HS-27A (cell line): ENCODE data around the gene BORCS5.
"Not testable (repeated sequence)": the region's sequence is repeated elsewhere in the genome, so short reads cannot be mapped to it uniquely, and the experiment has no call there.

Experiments
- DNase-seq: peaks from one replicate; pipeline ENCODE4 v3.0.0-alpha.2; 2012; ENCODE audit warnings: low read depth, missing footprints

The BORCS5 gene

DNA sequence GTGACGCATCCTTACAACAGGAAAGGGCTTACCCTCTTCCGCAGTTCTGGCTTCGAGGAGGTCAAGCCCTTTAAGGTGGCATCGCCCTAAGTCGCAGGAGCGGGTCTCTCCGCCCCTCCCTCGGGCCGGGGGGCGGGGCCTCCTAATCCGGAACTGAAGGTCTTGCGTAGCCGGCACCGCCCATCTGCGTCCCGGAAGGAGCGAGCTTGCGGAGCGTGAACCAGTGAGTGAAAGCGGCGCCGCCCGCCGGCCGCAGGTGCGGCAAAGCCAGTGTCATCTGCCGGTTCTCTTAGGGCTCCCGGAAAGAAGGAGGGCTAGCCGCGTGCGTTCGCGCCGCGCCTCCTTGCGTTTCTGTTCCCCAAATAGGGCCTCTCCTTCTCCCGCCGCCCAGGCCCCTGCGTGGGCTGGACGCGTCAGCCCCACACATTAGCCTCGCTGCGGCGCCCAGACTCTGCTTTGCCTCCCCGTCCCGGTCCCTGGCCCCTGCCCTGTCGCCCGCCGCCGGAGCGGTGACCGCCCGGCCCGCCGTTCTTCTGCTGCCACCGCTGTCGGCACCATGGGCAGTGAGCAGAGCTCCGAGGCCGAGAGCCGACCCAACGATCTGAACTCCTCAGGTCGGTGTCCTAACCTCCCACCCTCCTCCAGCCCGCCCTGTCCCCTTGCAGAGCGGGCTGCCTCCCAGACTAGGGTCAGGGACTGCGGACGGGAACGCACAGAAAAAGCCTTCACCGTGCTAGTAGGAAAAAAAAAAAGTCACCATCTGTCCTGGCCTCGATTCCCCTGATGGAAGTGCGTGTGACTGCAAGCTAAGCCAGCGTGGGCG, at the start of gene BORCS5:
BORCS5 (plus strand) TSS at position 183 of the 823 bp plus-strand sequence; CDS start at position 557, 374 bp downstream.
- DNase-seq, result peak; percentile 92

DNA sequence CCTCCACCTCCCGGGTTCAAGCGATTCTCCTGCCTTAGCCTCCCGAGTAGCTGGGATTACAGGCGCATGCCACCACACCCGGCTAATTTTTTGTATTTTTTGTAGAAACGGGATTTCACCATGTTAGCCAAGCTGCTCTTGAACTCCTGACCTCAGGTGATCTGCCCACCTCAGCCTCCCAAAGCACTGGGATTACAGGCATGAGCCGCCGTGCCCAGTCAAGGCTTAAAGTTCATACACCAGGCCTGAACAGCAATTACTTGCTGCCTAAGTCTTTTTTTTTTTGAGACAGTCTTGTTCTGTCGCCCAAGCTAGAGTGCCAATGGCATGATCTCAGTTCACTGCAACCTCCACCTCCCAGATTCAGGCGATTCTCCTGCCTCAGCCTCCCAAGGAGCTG, 46.2 kb upstream of the BORCS5 start:
- not testable (repeated sequence) for DNase-seq

DNA sequence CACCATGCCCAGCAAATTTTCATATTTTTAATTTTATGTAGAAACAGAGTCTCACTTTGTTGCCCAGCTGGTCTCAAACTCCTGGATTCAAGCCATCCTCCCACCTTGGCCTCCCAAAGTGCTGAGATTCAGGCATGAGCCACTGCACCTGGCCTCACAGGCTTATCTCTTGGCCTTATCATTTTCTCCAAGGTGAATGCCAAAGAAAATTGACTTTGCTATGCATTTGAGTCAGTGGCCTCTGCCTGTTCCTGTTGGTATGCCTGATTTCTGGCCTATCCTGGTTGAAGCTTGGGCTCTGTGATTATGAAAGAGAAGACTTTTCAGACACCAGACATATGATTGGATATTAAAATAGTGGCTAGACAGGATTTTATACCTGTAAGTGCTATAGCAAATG, 41.0 kb upstream of the BORCS5 start:
- no peak for DNase-seq

DNA sequence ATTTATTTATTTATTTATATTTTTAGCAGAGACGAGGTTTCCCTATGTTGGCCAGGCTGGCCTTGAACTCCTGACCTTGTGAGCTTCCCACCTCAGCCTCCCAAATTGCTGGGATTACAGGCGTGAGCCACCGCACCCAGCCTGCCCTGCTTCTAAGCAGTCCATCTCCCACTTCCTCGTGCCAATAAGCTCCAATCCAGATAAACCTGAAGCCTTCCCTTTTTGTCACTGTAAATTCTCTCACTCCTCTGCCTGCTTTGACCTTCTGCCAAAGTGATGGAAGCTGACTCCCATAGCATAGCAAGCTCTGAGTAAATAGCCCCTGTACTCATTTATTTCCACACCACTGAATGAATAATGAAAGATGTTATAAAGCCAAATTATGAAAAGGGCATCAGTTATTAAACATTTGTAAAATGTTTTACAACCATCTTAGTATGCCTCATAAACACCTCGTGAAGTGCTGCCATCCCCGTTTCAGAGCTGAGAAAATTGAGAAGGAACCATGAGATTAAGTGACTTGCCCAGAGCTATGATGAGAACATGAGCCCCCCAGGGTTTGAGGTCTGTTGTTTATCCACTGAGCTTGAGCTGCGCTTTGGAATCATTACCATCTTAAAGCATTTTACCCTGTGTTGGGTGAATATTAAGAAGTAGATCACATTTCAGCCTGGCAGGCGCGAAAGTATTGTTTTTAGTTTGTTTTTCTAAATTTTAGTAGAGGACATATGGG, 37.3 kb upstream of the BORCS5 start:
- DNase-seq, result no peak

DNA sequence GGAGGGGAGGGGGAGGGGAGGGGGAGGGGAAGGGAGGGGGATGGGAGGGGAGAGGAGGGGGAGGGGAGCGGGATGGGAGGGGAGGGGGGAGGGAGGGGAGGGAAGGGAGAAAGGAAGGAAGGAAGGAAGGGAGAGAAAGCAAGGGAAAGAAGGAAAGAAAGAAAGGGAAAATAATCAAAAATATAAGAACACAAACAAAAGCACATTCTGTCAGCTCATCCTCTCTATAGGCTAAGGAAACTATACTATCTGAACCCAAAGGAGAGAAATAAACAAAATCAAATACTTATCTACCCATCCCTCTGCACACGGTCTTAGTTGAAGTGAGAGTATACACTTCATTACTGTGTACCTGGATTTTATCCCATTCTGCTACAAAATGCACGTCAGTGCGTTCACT, 33.8 kb upstream of the BORCS5 start:
- DNase-seq, result no peak

DNA sequence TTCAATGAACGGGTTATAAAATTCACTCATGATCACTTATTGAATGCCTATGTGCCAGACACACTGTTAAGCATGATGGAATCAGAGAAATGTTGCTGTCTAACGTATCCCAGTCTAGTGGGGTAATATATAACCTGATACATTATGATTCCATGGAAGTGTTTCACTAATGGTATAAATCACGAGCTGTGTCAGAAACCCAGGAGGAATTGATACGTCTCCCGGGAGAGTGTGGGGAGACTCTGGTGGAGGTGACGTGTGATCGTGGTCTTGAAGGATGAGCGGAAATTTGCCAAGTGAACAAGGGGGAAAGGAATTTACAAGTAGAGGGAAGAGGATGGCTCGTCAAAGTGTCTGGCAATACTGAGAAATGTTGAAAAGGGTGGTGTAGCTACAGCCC, 33.3 kb upstream of the BORCS5 start:
- DNase-seq, result no peak

DNA sequence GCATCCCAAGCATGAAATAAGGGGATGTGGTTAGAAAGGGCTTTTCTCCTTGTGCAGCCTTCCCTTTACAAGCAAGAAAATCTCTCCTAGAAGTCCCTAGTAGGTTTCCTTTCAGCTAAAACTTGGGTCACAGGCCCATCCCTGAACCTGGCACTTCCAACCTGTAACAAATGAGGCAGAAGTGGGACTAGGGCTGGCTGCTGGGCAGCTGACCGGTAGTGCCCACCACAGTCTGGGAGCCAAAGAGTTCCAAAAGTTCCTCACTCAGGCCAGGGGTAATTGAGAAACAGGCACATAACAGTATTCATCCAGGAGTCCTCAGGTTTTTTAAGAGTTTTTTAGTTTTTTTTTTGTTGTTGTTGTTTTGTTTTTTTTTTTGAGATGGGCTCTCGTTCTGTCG, 30.6 kb upstream of the BORCS5 start:
- DNase-seq, result no peak

DNA sequence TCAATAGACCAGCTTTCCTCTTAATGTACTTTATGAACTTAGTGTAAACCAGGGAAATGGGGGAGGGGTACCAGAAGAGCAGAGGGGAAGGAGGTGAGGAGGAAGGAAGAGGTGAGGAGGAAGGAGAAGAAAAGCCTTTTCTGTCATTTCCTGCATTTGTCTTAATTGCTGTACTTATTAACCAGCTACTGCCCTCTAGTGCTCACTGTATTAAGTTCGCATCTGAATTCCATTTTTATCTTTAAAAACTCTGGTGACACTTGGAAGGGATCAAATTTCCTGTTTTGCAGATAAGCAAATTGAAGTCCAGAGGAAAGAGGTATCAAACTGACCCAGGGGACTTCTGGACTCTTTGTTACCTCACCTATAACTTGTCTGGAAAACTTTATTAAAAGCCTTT, 29.1 kb upstream of the BORCS5 start:
- no peak for DNase-seq

DNA sequence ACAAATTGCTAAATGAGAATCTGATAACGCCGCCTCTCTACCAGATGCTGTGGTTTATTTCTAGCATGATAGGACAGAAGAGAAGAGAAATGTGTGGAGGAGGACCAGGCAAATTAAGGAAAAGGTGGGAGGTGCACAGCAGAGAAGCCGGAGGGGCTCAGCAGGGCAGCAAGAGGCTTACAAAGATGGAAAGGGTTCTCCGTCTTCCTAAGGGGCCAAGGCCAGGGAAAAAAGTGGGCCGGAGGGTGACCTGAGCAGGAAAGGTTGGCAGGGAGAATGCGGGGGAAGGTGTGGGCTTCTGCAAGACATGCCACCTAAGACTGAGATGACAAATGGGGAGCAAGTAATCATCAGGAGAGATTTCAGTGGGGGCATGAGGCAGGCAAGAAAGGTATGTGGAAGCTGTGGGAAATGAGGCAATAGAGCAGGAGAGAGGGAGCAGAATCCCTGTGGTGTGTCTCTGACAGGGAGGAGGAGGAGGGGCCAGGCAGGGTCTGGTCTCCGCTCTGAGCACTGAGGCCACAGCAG, 25.6 kb upstream of the BORCS5 start:
- no peak for DNase-seq

DNA sequence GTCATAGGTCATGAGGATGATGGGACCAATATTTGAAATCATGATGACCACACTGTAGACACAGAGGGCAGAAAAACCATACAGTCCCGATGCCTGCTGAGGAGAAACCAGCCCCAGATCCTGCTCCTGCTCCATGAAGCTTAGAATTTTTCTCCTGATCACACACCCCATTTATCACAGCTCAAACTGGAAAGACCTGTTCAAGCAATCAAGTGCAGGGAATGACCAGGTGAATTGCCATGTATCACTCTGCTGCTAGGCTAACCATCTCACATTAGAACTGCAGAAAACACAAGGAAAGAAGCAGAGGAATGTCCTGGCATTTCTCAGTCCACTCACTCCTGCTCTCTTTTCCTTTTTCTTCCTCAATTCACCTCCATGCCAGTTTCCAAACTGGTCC, 25.0 kb upstream of the BORCS5 start:
- DNase-seq, result no peak

DNA sequence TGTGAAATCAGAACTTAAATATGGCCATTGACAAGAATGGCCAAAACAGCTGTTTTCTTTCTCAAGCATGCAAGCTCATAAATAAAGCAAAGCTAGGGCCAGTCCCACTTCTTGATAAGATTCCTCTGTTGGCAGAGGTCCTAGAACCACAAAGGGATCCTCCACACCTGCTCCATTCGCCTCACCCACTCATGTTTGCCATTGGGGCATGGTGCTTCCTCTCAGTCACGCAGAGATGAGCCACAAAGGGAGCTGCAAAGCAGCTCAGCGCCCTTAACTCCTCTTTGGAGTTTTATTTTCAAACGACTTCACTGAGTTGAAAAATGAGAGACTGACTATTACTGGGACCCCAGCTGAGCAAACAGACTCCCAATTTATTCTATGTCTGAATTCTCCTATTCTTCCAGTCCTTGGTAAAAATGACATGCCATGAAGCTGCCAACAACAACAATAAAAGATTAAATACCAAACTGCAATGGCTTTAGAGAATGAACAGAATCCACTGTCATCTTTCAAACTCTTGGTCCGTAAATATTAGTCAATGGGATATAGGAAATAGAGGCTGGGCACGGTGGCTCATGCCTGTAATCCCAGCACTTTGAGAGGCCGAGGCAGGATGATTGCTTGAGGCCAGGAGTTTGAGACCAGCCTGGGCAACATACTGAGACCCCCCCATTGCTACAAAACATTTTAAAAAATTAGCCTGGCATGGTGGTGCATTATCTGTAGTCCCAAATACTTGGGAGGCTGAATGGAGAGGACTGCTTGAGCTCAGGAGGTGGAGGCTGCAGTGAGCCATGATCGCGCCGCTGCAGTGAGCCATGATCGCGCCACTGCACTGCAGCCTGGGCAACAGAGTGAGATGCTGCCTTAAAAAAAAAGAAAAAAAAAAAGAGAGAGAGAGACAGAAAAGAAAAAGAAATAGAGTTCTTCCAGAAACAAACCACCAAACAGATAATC, 23.2 kb upstream of the BORCS5 start:
- no peak for DNase-seq

DNA sequence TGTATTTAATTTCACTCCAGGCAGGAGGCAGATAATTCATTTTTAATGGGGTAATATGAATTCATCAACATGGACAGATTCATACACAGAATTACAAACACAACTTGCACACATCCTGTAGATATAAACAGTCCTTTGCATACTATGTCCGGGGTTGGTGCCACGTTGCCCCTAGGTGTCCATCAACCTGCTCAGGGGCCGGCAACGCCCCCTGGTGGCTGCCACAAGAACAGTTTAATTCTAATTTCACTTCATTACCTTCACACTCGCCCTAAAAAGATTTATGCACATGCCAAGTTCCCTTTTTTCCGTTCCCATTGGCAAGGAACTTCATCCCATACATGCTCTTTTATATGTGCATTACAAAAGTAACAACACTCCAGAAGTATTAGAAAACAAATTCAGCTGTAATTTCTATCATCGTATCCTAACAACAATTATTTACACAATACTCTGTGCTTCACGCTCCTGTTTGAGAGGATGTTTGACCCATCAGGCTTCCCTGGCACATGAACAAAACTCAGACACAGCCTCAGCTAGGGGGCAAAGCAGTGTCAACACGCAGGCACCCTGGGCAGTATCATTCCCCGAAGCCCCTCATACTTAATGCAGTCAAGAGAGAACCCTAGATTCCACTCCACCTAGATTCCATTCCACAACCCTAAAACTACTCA, 22.4 kb upstream of the BORCS5 start:
- DNase-seq, result no peak

DNA sequence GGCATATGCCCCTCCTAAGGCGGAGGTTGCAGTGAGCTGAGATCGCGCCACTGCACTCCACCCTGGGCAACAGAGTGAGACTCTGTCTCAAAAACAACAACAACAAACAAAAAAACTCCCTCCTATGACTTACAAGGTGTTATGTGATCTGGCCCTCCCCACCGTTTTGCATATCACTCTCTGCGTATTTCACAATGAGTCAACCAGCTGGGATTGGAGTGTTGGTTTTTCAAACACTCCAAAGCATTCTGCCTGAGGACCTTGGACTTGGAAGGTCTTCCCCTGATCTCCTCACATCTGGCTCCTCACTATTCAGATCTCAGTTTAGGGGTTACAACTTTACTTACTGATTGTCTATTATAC, 20.8 kb upstream of the BORCS5 start:
- no peak for DNase-seq

DNA sequence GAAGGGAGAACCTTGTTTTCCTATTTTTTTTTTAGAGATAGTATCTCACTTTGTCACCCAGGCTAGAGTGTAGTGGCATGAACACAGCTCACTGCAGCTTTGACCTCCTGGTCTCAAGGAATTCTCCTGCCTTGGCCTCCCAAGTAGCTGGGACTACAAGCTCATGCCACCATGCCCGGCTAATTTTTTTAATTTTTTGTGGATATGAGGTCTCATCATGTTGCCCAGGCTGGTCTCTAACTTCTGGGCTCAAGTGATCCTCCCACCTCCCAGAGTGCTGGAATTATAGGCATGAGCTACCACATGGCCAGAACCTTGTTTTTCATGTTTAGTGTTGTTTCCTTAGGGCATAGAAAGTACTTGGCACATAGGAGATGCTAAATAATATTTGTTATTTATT, 20.4 kb upstream of the BORCS5 start:
- no peak for DNase-seq

DNA sequence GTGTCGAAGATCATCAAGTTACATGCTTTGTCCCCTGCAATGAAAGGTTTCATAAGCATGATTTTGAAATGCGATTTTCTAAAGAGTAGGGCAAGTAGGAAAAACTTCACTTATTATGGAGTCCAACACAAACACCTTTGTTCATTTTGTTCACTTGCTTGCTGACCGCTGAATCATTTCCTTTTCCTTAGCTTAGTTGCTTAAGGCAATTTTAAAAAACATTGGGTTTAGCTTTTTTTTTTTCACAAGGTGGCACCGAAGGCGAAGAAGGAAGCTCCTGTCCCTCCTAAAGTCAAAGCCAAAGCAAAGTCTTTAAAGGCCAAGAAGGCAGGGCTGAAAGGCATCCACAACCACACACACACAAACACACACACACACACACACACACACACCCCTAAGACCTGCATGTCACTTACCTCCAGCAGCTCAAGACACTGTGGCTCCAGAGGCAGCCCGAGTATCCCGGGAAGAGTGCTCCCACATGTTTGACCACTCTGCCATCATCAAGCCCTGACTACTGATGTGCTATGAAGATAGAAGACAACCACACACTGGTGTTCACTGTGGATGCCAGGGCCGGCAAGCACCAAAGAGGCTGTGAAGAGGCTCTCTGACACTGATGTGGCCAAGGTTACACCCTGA, 18.2 kb upstream of the BORCS5 start:
- no peak for DNase-seq

DNA sequence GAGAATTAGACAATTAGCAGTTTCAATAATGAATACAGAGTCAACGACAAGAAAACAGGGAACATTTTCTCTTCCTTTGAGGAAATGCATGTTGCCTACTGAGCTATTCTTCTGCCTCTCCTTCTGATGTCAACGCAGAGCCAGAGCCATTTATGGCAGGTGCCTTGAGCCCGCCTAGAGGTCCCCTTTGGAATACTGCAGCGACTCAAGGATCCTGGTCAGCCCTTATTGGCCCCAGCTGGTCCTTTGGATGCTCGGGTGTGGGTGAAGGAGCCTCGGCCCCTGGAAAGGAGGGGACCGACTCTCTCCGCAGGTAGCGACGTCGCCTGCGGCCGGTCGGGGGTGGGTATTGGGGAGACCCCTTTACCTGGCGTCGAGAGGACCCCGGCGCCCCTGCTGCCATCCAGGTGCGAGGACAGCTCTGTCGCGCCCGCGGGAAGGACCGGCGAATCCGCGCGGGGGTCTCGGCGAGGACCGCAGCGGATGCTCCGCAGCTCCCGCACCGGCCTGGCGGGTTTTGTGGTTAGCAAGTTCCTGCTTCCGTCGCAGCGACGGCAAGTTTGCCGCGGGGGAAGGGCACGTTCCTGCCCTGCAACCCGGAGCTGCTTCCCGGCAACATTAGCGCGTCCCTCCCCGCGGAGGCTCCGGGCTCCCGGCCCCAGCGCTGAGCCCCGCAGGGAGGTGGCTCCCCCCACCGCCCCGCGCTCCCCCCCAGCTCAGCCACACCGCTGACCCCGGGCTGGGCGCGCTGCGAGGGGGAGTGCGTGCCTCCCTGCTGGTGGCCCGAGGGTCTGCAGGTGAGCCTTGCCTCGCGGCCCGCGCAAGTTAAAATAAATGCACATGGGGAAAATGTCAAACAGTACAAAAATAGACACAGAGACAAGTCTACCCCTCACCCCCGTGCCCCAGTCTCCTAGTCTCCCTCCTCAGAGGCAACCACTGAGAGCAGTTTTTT, 6.9 kb upstream of the BORCS5 start, which contains the start of gene MANSC1:
MANSC1 (minus strand) TSS at position 532 of the 955 bp plus-strand sequence. CDS start 6,928 bp downstream, outside the sequence.
- no peak for DNase-seq

DNA sequence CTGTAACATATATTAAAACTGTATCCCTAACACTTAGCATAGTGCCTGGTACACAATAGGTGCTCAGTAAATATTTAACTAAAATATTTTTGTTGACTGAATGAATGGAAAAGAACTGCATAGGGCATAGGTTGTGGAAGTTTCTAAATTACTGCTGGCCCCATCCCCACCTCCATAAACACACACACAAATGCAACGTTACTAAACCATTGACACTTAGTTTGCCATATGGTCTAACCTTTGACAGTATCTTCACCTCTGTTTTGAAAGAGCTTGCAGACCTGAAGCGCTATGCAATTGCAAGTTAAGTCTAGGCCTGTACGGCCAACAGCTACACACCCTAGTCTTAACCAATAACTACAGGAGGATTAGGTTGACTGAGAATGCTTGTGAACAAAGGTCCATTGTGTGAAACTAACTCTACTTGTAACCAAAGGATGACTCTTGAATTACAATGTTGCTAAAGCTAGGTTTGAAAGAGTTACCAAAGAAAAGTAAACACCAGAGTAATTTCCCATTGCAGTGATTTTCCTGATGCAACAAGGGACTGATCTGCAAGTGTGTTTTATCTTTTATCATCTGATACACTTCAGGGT, 5.9 kb upstream of the BORCS5 start:
- no peak for DNase-seq

DNA sequence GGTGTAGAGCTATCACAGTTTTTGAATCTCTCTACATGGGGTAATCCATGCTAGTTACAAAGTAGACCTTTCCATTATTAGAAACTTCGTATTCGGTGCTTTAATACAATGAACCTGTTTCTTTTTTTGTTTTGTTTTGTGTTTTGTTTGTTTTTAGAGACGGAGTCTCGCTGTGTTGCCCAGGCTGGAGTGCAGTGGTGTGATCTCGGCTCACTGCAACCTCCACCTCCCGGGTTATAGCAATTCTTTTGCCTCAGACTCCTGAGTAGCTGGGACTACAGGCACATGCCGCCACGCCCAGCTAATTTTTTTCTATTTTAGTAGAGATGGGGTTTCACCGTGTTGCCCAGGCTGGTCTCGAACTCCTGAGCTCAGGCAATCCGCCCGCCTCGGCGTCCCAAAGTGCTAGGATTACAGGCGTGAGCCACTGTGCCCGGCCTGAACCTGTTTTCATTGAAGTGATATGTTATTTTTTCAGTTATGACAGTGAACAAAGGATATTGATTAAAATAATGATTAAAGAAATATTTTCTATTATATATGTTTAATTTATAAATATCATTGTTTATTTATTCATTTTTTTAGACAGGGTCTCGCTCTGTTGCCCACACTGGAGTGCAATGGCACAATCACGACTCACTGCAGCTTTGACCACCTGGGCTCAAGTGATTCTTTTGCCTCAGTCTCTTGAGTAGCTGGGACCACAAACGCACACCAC, 5.3 kb upstream of the BORCS5 start:
- DNase-seq, result not testable (repeated sequence)

DNA sequence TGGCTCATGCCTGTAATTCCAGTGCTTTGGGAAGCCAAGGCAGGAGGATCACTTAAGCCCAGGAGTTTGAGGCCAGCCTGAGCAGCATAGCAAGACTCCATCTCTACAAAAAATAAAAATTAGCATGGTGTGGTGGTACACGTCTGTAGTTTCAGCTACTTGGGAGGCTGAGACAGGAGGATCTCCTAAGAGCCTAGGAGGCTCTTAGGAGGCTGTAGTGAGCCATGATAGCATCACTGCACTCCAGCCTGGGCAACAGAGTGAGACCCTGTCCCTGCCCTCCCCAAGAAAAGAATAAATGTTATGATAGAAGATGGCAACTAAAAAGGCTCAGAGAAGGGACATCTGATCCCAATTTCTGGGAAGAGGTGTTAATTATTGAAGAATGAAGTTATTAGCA, 3.6 kb upstream of the BORCS5 start:
- DNase-seq, result no peak
